GM19397 (cell line): ENCODE data around the gene SPATA6.
"Not testable (repeated sequence)": the region's sequence is repeated elsewhere in the genome, so short reads cannot be mapped to it uniquely, and the experiment has no call there.

Source experiments
- ATAC-seq: cut with Tn5 transposase; IDR thresholded peaks from one replicate; pipeline ENCODE4 v1.9.1; 2021; ENCODE audit warnings: mild to moderate bottlenecking, moderate library complexity; ENCODE audit not compliant: unreplicated experiment

SPATA6 gene

DNA sequence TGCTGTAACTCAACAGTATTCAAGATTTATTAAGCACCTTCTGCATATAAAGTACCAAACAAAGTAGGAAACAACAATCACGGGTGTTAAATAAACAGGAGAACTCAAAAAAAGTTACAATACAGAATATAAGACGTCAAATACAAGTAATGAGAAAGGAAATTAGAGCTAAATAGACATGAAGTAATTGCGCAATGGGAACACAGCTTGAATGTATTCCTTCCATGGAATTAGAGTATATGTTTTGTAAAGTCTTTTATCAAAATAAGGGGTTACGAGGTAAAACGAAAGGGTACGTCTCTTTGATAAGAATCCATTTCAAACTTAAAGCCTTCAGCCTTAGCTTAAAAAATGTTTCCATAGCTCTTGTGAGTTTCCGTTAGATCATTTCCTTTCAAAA is 109.1 kb downstream of the SPATA6 start:
- no peak for ATAC-seq

GRCh38 chr1:48356901-48357300 is 115.1 kb downstream of the SPATA6 start:
- ATAC-seq: no peak

- no peak for ATAC-seq
These were observed 127.6 kb downstream of the SPATA6 start for GRCh38 chr1:48344373-48344772.

DNA sequence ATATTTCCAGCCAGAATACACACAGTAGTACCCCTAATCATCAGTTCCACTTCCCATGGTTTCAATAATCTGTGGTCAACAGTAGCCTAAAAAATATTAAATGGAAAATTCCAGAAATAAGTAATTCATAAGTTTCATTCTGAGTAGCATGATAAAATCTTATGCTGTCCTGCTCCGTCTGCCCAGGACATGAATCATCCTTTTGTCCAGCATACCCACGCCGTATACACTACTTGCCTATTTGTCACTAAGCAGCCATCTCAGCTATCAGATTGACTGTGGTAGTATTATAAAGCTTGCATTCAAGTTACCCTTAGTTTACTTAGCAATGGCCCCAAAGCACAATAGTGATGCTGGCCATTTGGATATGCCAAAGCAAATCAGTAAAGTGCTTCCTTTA is 130.8 kb downstream of the SPATA6 start:
- no peak for ATAC-seq

- ATAC-seq: no peak
These were observed 133.7 kb downstream of the SPATA6 start for GRCh38 chr1:48338257-48338656.

DNA sequence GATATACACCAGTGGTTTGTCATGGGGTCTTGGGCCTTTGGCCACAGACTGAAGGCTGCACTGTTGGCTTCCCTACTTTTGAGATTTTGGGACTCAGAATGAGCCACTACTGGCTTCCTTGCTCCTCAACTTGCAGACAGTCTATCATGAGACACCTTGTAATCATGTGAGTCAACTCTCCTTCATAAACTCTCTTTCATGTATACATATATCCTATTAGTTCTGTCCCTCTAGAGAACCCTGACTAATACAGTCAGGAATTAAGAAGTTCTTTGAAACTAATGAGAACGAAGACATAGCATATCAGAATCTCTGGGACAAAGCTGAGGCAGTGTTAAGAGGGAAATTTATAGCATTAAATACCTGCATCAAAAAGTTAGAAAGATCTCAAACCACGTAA is 138.7 kb downstream of the SPATA6 start:
- no peak for ATAC-seq

GRCh38 chr1:48332115-48332514 is 139.9 kb downstream of the SPATA6 start:
- ATAC-seq: no peak

GRCh38 chr1:48329905-48330304 is 142.1 kb downstream of the SPATA6 start:
- no peak for ATAC-seq

- no peak for ATAC-seq
These were observed 142.5 kb downstream of the SPATA6 start for GRCh38 chr1:48329486-48329885.

GRCh38 chr1:48311829-48312228 is 160.2 kb downstream of the SPATA6 start:
- ATAC-seq: not testable (repeated sequence)

DNA sequence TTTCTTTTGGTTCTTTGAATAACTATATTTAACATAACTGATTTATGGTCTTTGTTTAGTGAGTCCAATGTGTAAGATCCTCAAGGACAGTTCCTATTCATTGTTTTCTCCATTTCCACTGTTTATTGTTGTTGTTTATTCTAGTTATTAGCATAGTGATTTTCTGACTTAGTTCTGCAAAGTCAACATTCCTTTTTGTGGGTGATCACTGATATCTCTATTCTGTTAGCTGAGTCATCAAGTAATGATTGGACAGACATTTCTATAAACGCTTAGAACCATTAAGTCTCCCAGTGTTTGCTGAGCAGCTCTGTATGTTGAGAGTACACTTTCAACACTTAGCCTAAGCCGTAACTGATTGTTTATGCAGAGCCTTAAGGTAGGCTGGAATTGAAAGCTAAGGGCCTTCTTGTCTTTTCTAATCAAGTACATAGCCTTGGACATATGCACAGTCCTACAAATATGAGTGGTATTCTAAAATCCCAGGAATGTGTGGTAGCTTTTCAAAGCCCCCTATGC is 162.4 kb downstream of the SPATA6 start:
- ATAC-seq: no peak

DNA sequence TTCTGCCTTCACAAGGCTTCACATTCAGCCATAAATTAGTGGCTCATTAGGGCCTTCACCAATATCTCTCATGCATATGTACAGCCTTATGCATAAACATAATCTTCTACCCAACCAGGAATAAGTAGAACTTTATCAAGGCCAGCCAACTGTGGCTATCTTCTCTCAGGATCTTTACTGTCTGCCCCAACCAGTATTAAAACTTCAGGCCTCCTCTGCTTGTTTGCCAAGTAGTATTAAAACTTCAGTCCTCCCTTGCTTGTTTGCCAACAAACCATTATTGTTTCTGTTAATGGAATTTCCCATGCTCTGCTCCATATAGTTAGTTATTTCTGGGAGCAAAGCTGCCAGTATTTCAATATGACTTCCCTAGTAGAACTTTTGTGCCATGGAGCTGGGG is 169.4 kb downstream of the SPATA6 start:
- no peak for ATAC-seq

DNA sequence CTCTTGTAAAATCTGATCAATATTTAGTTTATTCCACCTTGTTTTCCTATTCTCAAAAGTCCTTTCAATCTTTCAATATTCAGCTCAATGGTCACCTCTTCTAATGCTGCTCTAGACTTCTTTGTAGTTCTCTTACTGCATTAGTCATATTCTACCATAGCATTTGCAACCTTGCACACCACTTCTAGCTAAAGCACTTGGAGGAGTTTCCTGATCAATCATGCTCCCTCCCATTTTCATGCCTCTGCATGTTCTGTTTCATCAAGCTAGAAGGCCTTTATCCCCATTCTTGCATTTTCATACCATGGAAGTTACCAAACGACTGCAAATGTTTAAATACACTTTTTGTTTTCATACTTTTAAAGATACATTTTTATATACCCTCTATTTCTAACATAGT is 177.3 kb downstream of the SPATA6 start:
- ATAC-seq: no peak

DNA sequence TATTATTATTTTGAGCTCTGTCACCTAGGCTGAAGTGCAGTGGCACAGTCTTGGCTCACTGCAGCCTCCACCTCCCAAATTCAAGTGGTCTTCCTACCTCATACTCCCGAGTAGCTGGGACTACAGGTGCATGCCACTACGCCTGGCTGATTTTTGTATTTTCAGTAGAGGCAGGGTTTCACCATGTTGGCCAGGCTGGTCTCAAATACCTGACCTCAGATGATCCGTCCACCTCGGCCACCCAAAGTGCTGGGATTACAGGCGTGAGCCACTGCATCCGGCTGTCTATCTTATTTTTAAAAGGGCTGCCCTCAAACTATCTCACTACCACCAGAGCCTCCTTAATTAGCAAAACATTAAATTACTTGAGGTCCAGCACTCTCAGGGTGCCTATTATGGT is 177.9 kb downstream of the SPATA6 start:
- not testable (repeated sequence) for ATAC-seq

DNA sequence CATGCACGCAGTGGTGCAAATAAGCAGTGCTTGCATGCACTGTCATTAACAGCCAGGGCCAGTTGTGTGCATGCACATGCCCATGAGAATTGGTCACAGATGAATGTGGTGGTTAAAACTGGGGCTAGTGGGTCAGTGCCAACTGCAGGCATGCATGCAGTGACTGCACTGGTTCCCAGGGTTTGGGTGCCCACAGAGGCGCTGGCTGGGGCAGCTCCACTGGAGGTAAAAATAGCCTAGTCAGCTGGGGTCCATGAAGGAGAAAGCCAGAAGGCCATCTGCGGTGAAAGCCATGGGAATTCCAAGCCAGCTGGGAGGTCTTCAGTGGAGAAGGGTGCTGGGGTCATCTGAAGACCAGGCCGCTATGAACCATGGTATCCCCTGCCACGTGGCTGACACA is 179.3 kb downstream of the SPATA6 start:
- ATAC-seq: no peak

GRCh38 chr1:48291421-48291820 is 180.6 kb downstream of the SPATA6 start:
- ATAC-seq: no peak

- ATAC-seq: no peak
These were observed 186.5 kb downstream of the SPATA6 start for GRCh38 chr1:48285525-48285924.

GRCh38 chr1:48284696-48285420 is 187.1 kb downstream of the SPATA6 start:
- not testable (repeated sequence) for ATAC-seq

DNA sequence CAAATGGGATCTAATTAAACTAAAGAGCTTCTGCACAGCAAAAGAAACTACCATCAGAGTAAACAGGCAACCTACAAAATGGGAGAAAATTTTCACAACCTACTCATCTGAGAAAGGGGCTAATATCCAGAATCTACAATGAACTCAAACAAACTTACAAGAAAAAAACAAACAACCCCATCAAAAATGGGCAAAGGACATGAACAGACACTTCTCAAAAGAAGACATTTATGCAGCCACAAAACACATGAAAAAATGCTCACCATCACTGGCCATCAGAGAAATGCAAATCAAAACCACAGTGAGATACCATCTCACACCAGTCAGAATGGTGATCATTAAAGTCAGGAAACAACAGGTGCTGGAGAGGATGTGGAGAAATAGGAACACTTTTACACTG is 189.7 kb downstream of the SPATA6 start:
- not testable (repeated sequence) for ATAC-seq

GRCh38 chr1:48277437-48277836 is 194.6 kb downstream of the SPATA6 start:
- ATAC-seq: not testable (repeated sequence)

DNA sequence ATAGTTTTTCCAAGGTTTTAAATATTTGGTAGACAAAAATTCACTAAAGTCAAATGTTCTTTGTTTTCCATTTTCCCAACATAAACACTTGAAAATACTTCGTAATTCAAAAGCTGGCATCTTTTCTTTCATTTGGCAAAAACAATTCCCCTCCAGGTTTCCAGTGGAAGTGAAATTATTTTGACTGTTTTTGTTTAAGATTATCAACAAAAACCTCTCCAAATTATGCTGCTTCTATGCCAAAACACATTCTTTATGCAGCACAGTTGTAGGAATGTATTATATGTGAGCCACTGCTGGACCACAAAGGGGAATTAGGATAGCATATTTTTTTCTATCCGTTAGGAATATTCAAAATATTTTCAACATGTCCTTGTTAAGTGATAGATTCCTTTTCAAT is 205.4 kb downstream of the SPATA6 start:
- ATAC-seq: no peak

DNA sequence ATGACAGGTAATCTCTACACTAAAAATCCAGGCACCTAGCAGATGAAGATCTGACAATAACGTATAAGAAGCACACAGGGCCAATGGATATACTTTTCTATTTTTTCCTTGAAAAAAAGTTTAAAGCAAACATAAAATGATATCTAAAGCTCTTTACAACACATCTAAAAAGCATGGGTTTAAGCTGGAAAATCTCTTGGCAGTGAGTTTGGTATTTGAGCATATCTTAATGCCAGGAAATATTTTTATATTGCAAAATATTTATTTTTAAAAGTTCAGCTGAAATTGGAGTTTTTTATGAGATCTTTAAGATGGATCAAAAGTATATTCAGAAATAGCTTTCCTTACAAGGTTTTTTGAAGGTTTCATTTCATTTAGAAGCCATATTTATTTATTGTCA is 209.0 kb downstream of the SPATA6 start:
- no peak for ATAC-seq

DNA sequence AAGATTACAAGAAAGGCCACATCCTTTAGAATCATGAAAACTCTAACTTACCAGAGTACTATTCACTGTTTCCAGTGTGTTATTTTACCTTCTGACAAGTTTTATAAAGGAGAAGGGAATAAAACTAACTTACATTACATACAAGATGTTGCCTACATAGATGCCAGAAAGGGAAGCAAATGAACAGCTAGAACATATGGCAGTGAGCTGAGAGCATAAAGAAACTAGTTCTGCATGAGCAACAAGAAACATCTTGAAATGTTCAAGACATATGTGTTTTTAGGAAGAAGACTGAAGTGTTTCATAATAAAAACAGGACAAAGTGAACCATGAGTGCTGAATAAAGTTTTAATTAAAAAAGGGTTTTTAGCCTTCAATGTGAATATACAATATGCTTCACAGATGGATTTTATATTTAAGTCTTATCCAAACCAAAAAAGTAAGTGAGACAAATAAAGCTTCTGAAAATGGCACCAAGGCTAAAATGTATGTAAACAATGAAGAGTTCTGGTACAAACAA is 210.1 kb downstream of the SPATA6 start:
- ATAC-seq: no peak
